ENCODE results near the gene HMGB3. TPM values are rescaled to one million over a fixed set of nuclear protein-coding genes. Genes with fewer than 3 reads are reported as not detected.

HMGB3 gene
- 24.9 and 31.2 TPM in 2 replicates for total RNA-seq

GRCh38 chrX:150982788-150983520 is at the start of gene HMGB3:
Gene HMGB3, plus strand, starts transcription at chrX:150983335. Its CDS starts 2,265 bp downstream, at chrX:150985600.

Other genes with a start within 250 kb of the HMGB3 start
- gene CD99L2, start 84.7 kb upstream of the HMGB3 start, total RNA-seq: 32.3 and 37.5 TPM in 2 replicates
- not detected in 2 replicates for gene GPR50, start 193.2 kb downstream of the HMGB3 start, total RNA-seq